Skin of body (tissue), 2 donors: Measurements from ENCODE around the gene SH2D2A. TPM values are rescaled to one million over a fixed set of nuclear protein-coding genes. Genes with fewer than 3 reads are reported as not detected.
A peak's percentile ranks its signal among the peaks of the same experiment; 100 is the strongest.

Experiments used
- DNase-seq: peaks from one replicate; lab custom pipeline; 2025; lab: John Stamatoyannopoulos, UW
- total RNA-seq: library from RNA; depleted of rRNA; stranded (reverse); fragments of >200 nt; gene quantifications from one replicate; pipeline ENCODE4 v1.2.3, GENCODE V29; 2014

The SH2D2A gene
- total RNA-seq, result 0.89 TPM

GRCh38 chr1:156816561-156817328, at the start of gene SH2D2A:
Gene SH2D2A, minus strand, starts transcription at chr1:156816848. Its CDS starts 140 bp downstream, at chr1:156816708.
- DNase-seq, result no peak

GRCh38 chr1:156865865-156866248, 49.2 kb upstream of the SH2D2A start:
- no peak for DNase-seq

GRCh38 chr1:156865258-156865657, 48.6 kb upstream of the SH2D2A start:
- no peak for DNase-seq

GRCh38 chr1:156864796-156865195, 48.1 kb upstream of the SH2D2A start:
- DNase-seq, result no peak

- DNase-seq, result no peak
These were observed 47.0 kb upstream of the SH2D2A start for GRCh38 chr1:156863631-156864030.

GRCh38 chr1:156862997-156863599, 46.5 kb upstream of the SH2D2A start:
- no peak for DNase-seq

GRCh38 chr1:156862584-156862983, 45.9 kb upstream of the SH2D2A start:
- DNase-seq, result no peak

- peak; percentile 9 for DNase-seq
These were observed 44.2 kb upstream of the SH2D2A start, which contains the start of gene NTRK1 for GRCh38 chr1:156860628-156861423. Gene NTRK1, plus strand, starts transcription at chr1:156860865. Its CDS starts 70 bp downstream, at chr1:156860935.

- peak; percentile 34 for DNase-seq
These were observed 43.5 kb upstream of the SH2D2A start for GRCh38 chr1:156860113-156860627.

GRCh38 chr1:156859523-156860112, 43.0 kb upstream of the SH2D2A start:
- DNase-seq, result no peak

- DNase-seq, result no peak
These were observed 42.4 kb upstream of the SH2D2A start, which contains the start of gene INSRR for GRCh38 chr1:156858959-156859522. Gene INSRR, minus strand, starts transcription at chr1:156859117. Its CDS starts 496 bp downstream, at chr1:156858621.

- DNase-seq, result no peak
These were observed 41.9 kb upstream of the SH2D2A start for GRCh38 chr1:156858555-156858956.

- no peak for DNase-seq
These were observed 40.9 kb upstream of the SH2D2A start for GRCh38 chr1:156857532-156857931.

- no peak for DNase-seq
These were observed 39.7 kb upstream of the SH2D2A start for GRCh38 chr1:156856282-156856785.

- no peak for DNase-seq
These were observed 38.0 kb upstream of the SH2D2A start for GRCh38 chr1:156854634-156855033.

GRCh38 chr1:156853761-156854160, 37.1 kb upstream of the SH2D2A start:
- no peak for DNase-seq

GRCh38 chr1:156852418-156852874, 35.8 kb upstream of the SH2D2A start:
- no peak for DNase-seq

- DNase-seq, result no peak
These were observed 35.2 kb upstream of the SH2D2A start for GRCh38 chr1:156851779-156852417.

GRCh38 chr1:156849151-156849496, 32.5 kb upstream of the SH2D2A start:
- DNase-seq, result no peak

- no peak for DNase-seq
These were observed 32.0 kb upstream of the SH2D2A start for GRCh38 chr1:156848461-156849150.
